NCI-H524 (cell line): ENCODE data around the gene SMC1A.
"Not testable (repeated sequence)": the region's sequence is repeated elsewhere in the genome, so short reads cannot be mapped to it uniquely, and the experiment has no call there.

ENCODE experiments used
- DNase-seq, 2 experiments: peaks; one replicate each; lab custom pipeline; 2025; lab: John Stamatoyannopoulos, UW

SMC1A gene

DNA sequence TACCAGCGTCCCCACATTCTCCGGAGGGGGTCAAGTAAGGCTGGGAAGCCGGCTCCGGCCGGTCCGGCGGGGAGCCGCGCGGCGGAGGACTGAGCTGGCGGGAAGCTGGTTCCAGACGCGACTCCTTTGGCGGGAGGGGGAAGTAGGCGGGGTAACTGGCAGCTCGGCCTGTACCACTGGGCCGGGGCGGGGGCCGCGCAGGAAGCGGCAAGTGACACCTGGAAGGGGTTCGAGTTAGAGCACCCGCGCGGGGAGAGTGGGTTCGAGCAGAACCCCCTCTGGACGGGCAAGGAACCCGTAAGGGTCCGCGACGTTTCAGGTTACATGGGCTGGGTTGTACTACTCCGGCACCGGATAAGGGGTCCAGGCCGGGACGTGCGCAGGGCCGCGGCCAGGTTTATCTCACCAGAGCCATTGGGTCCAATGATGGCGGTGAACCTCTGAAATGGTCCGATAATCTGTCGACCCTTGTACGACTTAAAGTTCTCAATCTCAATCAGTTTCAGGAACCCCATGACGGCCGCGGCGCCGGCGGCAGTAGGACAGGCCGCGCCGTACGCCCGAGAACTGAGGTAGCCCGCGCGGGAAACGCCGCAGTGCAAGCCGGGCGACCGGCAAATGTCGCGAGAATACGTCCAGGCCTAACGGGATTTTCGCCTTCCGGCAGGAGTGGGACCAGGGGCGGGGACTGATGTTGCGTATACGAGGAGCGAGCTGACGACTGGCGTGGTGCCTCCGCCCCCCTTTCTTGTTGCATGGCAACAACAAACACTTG is at the start of gene SMC1A:
Gene SMC1A (minus strand): TSS at position 569 of the 775 bp plus-strand sequence. CDS start 54 bp downstream, at position 515.
- DNase-seq = peak; percentile 96 to 99

GRCh38 chrX:53471346-53471745 is 48.9 kb upstream of the SMC1A start:
- no peak for DNase-seq

DNA sequence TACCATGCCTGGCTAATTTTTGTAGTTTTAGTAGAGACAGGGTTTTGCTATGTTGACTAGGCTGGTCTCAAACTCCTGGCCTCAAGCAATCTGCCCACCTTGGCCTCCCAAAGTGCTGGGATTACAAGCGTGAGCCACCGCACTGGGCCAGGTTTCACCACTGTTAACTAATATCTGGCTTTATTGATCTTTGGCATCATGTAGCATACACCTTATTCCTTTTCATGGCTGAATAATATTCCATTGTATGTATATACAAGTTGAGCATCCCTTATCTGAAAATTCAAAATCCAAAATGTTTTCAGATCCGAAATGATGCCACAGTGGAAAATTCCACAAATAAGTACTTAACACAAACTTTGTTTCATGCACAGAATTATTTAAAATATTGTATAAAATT is 46.2 kb upstream of the SMC1A start:
- not testable (repeated sequence) for DNase-seq

DNA sequence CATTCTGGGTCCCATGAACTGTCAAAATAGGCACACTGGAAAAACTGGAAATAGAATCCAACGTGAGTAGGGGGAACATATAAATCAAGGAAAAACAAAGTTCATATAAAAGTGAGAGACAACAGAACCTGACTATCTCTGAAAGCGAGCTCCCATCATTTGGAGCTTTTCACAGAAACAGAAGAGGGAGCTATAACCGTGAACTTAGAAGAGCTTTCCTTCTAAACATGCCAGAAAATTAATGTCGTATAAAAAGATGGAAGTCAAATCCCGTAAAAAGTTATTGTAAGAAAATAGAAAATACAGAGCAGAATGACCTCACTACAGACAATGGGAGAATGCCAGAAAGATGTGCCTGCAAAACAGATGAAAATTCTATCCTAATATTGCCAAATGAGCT is 35.6 kb upstream of the SMC1A start:
- DNase-seq = peak in 1 of 2 experiments; percentile 10

DNA sequence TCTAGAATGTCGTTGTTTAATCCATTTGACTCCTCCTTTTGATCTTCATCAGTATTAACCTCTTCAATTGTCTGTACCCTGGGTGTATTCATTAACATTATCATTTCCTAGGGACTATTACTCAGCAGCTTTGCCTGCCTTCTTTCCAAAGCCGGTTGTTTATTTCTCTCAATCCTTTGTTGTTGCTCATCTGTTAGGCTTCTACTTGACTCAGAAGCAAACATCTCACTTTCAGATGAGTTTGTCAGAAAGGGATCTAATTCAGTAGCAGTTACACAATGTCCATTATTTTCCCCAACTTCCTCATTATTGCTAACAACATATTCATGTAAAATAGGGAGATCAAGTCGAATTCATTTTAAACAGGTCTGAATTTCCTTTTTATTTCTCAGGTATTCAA is 33.8 kb upstream of the SMC1A start:
- DNase-seq = no peak

DNA sequence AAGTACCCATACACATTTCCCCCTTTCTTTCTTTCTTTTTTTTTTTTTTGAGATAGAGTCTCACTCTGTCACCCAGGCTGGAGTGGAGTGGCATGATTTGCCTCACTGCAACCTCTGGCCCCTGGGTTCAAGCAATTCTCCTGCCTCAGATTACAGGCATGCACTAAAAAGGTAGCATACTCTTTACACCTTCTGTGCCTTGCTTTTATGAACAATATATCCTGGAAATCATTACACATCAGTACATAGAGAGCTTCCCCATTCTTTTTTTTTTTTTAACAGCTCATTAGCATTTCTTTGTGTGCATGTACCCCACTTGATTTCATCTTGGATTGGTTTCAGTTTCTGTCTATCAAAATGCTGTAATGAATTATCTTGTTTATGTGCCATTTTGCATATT is 30.4 kb upstream of the SMC1A start:
- no peak for DNase-seq

DNA sequence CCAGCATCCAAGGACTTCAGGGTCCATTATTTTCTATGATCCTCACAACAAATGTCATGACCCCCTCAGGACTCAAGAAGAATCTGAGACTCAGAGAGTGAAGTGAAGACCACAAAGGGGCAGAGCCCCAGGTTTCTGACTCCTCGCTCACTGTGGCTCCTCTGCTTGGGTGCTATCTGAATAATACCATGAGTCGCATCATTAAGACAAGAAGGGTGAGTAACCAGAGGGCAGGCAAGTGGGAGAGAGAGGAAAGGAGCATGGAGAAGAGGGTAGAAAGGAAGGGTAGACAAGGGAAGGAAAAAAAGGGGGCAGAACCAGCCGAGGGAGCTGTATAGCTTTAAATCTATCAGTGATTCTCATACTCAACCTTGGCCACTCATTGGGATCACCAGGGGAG is 27.2 kb upstream of the SMC1A start:
- no peak for DNase-seq

GRCh38 chrX:53447441-53447840 is 25.0 kb upstream of the SMC1A start:
- DNase-seq = no peak

DNA sequence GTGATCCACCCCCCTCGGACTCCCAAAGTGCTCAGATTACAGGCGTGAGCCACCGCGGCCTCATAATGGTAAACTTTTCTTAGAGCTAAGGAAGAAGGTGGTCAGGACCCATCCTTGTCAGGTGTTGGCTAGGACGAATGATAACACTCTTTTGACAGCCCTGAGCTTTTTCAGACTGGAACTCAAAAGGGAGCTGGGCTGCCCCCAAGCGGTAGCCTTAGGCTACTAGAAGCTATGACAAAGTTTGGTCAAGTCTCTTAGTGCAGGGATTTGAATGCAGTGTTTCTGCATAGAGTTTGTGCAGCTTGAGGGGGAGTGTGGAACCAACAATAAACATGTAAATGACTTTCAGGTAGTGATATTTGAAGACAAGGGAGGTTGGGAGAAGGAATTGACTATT is 23.5 kb upstream of the SMC1A start:
- peak; percentile 48 to 53 for DNase-seq

GRCh38 chrX:53442322-53442631 is 19.8 kb upstream of the SMC1A start:
- DNase-seq = no peak

DNA sequence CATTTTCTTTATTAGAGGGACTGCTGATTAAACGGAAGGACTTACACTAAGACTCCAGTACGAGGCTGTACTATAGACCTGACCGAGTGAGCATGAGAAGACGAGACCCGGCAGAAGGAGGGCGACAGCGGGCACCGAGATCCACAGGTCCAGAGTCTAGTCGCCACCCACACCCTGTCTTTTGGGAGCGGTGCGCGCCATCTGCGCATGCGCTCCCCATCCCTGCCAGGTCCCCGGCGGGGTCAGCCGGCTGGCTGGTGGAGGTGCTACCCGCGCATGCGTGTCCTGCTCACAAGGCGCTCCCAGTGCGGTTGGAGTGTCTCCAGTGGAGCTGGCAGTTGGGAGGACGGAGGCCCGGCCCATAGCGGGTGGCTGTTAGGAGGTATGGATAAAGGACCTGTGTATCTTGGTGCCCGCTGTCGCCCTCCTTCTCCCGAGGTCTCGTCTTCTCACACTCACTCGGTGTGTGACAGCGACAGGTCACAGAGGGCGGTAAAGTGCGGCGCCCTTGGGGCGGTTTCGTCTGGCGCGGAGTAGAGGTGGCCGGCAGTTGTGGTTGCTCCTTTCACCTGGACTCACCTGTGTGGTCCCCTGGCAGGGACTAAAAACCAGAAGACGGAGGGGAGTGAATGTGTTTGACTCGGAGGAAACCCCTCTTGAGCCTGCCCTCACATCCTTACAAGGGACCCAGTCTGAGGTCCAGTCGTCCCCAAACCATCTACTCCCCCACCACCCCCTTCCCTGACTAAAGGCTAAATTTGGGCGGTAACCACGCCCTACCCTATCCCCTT is 19.3 kb upstream of the SMC1A start:
- DNase-seq = peak; percentile 94 to 96

- peak; percentile 18 to 57 for DNase-seq
Measured at GRCh38 chrX:53440621-53441517, 18.4 kb upstream of the SMC1A start.

DNA sequence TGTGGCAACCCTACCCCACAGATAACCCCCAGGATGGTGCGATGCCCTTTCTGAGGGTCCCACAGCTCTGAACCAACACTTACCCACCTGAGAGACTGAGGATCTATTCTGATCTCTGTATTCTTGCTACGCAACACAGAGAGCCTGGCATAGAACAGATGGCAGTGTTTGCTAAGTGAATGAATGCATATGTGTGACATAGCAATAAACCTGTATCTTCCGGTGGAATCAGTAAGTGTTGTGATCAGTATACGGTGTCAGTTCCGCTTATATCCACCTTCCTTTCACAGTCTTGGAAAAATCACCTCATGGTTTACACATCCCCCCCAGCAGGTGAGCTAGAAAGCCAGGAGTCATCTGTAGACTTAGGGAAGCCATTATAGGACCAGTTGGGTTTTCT is 17.6 kb upstream of the SMC1A start:
- peak; percentile 45 to 73 for DNase-seq

DNA sequence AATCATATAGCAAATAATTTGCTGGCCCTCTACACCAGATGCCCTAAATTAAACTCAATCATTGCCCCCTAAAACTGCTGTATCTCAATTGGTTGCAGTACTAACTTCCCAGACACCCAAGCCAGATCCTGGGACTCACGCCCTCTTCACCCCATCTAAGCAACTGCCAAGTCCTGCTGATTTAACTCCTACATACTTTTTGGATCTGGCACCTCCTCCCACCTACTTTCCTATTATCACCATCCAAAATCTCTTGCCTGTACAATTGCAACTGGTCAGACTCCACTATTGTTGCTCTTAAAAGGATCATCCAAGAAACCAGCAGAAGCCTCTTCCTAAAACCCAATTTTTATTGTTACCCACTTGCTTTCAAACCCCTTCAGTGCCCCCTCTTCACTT is 16.4 kb upstream of the SMC1A start:
- DNase-seq = no peak

- DNase-seq = no peak
Measured at GRCh38 chrX:53438174-53438831, 15.8 kb upstream of the SMC1A start.

- DNase-seq = no peak
Measured at GRCh38 chrX:53437206-53437605, 14.8 kb upstream of the SMC1A start.

DNA sequence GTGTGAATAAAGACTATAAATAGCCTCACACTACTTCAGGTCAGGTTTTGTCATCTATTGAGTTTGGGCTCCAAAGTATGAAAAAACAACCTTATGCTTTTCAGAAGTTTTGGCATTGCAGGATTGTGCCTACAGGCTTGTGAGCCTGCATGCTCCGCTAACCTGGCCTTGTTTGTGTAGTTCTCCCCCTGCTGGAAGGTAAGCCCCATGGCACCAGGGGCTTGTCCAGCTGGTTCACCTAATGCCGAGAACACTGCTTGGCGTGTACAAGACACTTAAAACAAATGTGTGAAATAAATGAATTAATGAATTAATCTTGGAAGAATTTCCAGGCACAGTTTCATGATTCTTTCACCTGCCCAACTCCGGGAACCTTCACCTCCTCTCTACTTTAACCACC is 13.5 kb upstream of the SMC1A start:
- DNase-seq = peak; percentile 57 to 79

GRCh38 chrX:53433651-53434639 is 11.5 kb upstream of the SMC1A start, which contains the start of gene HSD17B10:
HSD17B10 (minus strand) TSS chrX:53434370; CDS start chrX:53434345, 25 bp downstream.
- DNase-seq = peak; percentile 80 to 89

DNA sequence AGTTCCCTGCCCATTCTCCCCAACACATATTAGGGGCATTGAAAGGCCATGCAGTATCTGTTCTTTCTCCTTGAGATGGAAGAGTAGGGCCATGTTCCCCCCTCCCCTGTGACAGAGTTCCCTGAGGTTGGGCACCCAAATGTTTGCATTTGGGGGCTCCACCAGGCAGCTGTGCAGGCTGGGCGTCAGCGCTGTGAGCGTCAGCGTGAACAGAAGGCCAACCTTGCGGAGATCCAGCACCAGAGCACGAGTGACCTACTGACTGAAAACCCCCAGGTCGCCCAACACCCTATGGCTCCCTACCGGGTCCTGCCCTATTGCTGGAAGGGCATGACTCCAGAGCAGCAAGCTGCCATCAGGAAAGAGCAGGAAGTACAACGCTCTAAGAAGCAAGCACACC is 7.8 kb upstream of the SMC1A start:
- DNase-seq = no peak

DNA sequence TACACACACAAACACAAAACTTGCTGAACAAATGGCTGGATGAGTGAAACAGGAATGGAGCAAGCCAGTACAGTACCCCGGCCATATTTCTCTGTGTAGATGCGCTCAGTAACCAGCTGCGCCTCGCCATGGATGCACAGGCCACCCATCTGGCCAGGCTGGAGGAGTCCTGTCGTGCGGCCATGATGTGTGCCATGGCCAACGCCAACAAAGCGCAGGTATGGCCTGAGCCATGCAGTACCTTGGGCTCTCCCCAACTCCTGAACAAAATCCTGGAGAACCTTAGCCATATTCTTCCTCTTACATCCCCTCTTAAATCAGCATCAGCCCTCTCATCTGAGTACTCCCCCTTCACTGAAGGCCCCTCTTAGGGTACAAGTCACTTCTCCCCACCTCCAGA is 7.3 kb upstream of the SMC1A start:
- no peak for DNase-seq
